Measurements from ENCODE around the gene TAB2. TPM values are rescaled to one million over a fixed set of nuclear protein-coding genes. Genes with fewer than 3 reads are reported as not detected.

TAB2 gene
- total RNA-seq, 1 experiment from 2014 or later: 56.2 TPM

DNA sequence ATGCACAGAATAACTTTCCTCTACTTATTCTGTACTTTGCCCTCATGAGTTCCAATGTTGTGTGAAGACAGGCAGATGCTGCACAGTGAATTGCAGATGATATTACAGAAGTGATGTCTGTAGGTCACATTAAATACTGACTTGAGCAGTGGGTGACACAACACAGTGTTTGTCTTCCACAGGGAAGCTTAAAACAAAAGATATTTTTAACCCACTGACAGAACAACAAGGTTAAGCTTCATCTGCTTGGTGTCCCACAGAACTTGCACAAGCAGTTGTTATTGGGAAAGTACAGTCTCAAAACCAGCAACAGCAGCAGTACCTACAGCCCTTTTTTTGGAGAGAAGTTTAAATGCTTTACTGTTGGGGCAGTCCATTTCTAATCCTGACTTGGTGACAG lies 93.0 kb downstream of the TAB2 start:
- H3K9ac ChIP-seq (ENCODE audit: extremely low read depth, insufficient read length, low read length): no peak overlapping the region
- no peak overlapping the region for H4K91ac ChIP-seq (ENCODE audit: insufficient read length, low read depth, low read length)
- H2AK5ac ChIP-seq (ENCODE audit: insufficient read length, low read length): no peak overlapping the region
- no peaks in the 10 kb centered on the region for H3K4me1 Mint-ChIP-seq
- no peak overlapping the region for H3K4me2 ChIP-seq (ENCODE audit: insufficient read depth, insufficient read length, low read length)
- H2BK5ac ChIP-seq (ENCODE audit: insufficient read length, low read length): no peak overlapping the region
- no peak overlapping the region for H3K4ac ChIP-seq (ENCODE audit: low read depth, low read length)
- H3K23me2 ChIP-seq (ENCODE audit: insufficient read length, low read depth, low read length, poor library complexity, severe bottlenecking): no peaks in the 10 kb centered on the region
- DNase-seq: no peak
- H3K4me3 Mint-ChIP-seq: no peak overlapping the region
- no peaks in the 10 kb centered on the region for H3K79me2 ChIP-seq (ENCODE audit: insufficient read depth, low read length)
- no peak overlapping the region for H3T11ph ChIP-seq (ENCODE audit: low read length)
- H3K56ac ChIP-seq (ENCODE audit: insufficient read length, low read depth, low read length): no peak overlapping the region
- no peaks in the 10 kb centered on the region for H3K27me3 ChIP-seq (ENCODE audit: insufficient read depth, low read length)
- peaks cover 0 to 20% (median 12%) of the 10 kb centered on the region in 3 experiments; a peak in 3 of 7 replicates for H3K36me3 Mint-ChIP-seq (ENCODE audit: insufficient read depth in 1 of 3, low read depth in 3 of 3)
- H2AFZ ChIP-seq (ENCODE audit: low read length): no peak overlapping the region
- H3K27ac ChIP-seq (ENCODE audit: insufficient read length, low read depth, low read length): no peak overlapping the region
- no peaks in the 10 kb centered on the region for H3K4me1 ChIP-seq (ENCODE audit: insufficient read depth, low read length)
- no peaks in the 10 kb centered on the region for H3K27me3 Mint-ChIP-seq (ENCODE audit: low read depth)
- H2BK15ac ChIP-seq (ENCODE audit: low read depth, low read length): no peak overlapping the region
- H3K18ac ChIP-seq (ENCODE audit: insufficient read length, low read depth, low read length): no peak overlapping the region
- H3K27ac Mint-ChIP-seq: no peak overlapping the region
- H4K5ac ChIP-seq (ENCODE audit: insufficient read length, low read depth, low read length): no peak overlapping the region
- H4K20me1 ChIP-seq (ENCODE audit: control insufficient read depth, insufficient read depth, insufficient read length): no peaks in the 10 kb centered on the region
- H3K9me3 Mint-ChIP-seq: peaks cover 0 to 6% of the 10 kb centered on the region in 2 experiments; a peak in 2 of 5 replicates
- TF ChIP-seq, protein P1, sequence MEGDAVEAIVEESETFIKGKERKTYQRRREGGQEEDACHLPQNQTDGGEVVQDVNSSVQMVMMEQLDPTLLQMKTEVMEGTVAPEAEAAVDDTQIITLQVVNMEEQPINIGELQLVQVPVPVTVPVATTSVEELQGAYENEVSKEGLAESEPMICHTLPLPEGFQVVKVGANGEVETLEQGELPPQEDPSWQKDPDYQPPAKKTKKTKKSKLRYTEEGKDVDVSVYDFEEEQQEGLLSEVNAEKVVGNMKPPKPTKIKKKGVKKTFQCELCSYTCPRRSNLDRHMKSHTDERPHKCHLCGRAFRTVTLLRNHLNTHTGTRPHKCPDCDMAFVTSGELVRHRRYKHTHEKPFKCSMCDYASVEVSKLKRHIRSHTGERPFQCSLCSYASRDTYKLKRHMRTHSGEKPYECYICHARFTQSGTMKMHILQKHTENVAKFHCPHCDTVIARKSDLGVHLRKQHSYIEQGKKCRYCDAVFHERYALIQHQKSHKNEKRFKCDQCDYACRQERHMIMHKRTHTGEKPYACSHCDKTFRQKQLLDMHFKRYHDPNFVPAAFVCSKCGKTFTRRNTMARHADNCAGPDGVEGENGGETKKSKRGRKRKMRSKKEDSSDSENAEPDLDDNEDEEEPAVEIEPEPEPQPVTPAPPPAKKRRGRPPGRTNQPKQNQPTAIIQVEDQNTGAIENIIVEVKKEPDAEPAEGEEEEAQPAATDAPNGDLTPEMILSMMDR (conservative IDR thresholded peaks at IDR 0.05): no peak
- no peak overlapping the region for H4K8ac ChIP-seq (replicated peaks; ENCODE audit: insufficient read length, low read depth, low read length)
- no peak overlapping the region for H2BK20ac ChIP-seq (ENCODE audit: low read depth, low read length, poor library complexity, severe bottlenecking)
- no peak overlapping the region for H2BK120ac ChIP-seq (ENCODE audit: low read depth, low read length, poor library complexity, severe bottlenecking)
- H3K23ac ChIP-seq (ENCODE audit: insufficient read length, low read depth, low read length): no peak overlapping the region
- H3K79me1 ChIP-seq (ENCODE audit: insufficient read depth, low read depth, low read length, poor library complexity, severe bottlenecking): no peaks in the 10 kb centered on the region
- no peaks in the 10 kb centered on the region for H3K9me3 ChIP-seq (ENCODE audit: control insufficient read depth, low read depth, low read length)
- no peak overlapping the region for H2BK12ac ChIP-seq (ENCODE audit: insufficient read length, low read depth, low read length)
- no peak overlapping the region for H3K14ac ChIP-seq (ENCODE audit: insufficient read depth, low read length)
